SW 1271 (cell line): ENCODE data around the gene MT1A.
A peak's percentile ranks its signal among the peaks of the same experiment; 100 is the strongest.
"Not testable (repeated sequence)": the region's sequence is repeated elsewhere in the genome, so short reads cannot be mapped to it uniquely, and the experiment has no call there.

Experiments
- DNase-seq, 2 experiments: peaks; one replicate each; lab custom pipeline; 2025; lab: John Stamatoyannopoulos, UW

MT1A gene

DNA sequence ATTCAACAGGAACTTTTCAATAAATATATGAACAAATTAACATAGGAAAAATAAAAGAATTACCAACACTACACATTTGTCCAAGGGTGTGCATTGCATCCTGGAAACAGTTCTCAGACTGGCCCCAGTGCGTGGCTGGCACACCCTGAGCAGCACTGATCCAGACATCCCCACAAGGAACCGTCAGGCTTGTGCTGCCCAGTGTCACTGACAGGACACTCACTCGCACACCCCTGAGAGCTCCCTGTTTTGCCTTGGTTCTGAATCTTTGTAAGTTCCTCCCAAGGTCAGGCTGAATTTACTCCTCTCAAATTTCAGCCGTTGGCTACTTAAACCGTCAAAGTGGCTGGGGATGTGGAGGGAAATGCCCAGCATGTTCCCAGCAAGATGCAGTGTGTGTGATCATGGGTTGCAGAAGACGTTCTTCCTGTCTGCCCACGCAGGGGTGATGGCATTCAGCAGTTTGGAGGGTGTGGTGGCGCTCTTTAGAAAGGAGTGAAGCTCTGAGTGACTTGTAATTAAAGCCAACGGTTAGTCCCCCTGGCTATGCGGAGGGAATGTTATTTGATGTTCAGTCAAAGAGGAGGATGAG lies 28.4 kb upstream of the MT1A start:
- peak in 1 of 2 experiments; percentile 78 for DNase-seq

DNA sequence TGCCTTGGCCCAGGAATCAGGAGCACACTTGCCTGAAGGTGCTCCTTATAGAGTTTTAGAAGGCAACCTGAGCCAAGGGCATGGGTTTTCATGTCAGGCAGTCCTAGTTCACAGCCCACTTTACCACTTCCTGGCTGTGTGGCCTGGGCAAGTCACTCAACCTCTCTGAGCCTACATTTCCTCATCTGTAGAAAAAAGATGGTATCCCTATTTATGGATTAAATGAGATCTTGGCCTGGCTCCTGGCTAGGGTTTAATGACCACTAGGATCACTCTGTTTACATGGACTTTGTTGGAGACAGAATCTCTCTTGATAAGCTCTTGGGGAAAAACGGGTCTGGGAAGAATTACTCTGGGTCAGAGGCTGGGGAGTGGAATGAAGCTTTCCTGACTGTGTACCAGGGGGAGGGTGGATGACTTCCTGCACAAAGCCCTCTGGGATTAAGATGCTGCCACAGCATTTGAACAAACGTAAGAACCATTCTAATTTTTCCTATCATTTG lies 27.8 kb upstream of the MT1A start:
- no peak for DNase-seq

DNA sequence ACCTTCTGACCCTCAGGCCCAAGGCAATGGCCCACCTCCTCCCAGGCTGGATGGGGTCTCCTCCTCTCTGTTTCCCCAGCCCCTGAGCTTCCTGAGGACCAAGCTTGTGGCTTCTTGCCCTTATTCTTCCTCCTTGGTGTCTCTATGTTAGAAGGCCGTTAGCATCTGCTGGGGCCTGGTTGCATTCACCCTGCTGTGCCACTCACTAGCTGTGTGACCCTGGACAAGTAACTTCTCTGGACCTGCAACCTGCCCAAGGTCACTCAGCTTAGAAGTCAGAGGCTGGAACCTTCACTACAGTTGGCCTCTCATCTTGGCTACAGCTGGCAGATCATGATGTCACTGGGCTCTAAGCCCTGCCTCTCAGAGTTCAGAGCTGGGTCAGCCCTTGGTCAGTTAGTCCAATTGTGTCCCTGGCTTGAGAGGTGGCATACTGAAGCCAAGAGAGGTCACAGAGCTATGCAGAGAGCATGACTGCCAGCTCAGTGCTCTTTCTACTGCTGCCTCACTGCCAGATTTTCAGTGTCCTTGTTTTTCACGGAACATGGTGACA lies 27.1 kb upstream of the MT1A start:
- DNase-seq: peak in 1 of 2 experiments; percentile 48

DNA sequence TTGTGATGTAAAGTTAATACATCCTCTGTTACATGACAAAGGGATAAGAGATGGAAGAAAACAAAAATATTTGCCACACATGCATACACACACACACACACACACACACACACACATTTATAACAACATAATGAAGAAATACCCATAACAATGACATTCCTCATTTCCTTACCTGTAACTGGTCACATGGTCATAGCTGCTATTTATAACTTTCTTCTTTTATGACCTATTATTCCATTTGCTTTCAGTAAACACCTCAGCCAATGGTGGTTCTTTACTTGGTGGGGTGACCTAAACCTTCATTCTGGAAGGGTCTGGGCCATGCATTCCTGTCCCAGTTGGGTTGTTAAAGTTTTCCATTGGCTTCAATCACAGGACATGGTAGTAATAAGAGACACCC lies 24.8 kb upstream of the MT1A start:
- no peak for DNase-seq

DNA sequence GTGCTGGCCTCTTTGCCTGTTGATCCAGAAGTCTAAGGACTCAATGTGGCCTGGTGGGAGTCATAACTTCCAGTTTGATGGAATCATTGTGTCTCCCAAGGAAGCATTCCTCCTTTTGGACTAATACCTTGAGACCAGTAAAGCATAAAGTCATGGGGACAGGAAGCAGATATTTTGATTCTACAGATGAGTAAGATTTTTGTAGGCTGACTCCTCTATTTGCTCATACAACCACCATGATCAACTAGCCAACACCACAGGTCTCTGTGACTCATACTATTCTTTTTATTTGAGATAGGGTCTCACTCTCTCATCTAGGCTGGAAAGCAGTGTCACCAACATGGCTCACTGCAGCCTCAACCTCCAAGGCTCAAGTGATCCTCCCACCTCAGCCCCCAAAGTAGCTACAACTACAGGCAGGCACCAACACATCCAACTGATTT lies 23.9 kb upstream of the MT1A start:
- peak in 1 of 2 experiments; percentile 29 for DNase-seq

DNA sequence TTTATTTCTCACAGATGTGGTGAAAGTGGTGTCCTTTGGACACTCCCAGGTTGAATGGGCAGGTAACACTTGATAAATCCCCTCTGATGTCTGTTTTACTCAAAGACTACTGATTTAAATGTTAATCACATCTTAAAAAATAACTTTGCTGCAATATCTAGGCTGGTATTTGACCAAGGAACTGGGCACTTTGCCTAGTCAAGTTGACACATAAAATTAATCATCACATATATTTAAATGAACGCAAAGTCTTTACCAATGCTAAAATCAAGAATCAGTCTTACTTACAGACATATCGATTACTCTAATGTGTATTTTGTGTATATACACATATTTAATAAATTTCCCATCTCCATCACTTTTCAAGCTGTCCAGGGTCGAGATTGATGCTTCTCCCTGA lies 23.1 kb upstream of the MT1A start:
- DNase-seq: no peak

DNA sequence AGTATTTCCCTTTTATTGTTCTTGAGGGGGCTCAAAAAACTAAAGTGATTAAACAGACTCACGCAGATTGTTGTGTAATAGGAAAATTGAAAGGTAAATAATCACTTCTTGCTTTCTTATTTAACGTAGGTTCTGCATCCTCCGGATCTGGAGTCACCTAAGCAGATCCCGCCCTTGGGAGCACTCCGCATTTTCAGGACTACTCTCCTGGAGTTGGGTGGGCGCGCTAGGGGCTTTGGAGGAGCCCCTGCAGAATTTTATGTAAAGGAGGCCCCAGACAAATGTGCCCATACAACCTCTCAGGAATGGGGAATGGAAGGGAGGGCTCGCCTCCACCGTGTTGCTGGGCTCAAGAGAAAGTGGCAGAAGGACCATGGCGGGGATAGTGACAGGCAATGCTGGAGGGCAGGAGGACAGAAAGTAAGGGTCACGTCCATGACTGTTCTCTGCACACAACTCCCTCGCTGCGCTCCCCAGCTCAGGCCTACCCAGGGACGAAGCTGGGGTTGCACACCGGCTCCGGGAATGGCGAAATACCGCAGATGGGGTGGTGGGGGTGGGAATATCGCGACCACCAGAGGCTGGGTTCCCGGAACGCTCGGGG lies 21.8 kb upstream of the MT1A start:
- no peak for DNase-seq

DNA sequence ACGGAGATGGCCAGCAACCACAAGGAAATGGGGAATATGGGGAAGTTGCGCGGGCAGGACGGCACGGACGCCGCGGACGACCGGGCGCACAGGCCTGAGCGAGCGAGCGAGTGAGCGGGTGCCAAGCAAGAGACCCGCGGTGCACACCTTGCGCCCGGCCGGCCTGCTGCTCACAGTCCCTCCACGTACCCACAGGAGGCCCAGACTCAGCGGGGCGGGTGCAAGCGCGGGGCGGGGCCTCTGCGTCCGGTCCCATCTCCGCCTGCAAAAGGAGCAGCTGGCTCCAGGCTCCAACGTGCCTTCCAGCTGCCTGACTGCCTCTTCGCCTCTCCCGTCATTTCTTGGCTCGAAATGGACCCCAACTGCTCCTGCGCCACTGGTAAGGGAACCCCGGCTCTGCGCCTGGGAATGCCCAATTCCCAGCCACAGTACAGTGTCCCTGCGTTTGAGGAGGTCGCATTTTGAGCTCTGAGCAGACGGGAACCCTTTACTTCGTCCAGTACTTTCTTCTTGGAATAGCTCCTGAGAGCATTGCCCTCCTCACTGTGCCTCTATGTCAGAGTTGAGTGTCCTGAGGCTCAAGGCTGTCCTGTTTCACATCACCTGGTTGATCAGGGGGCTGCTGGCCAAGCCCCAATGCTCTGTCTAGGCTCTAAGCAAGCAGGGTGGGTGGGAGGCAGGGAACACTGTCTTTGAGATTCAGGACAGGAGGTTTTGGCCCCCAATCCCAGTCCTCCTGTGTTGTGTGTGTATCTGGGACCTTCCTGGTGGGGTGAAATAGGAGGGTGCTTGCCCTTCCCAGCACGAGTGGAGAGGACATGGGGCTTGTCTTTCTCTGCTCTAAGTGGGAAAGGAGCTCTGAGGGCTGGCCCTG lies 21.0 kb upstream of the MT1A start:
- DNase-seq: peak in 1 of 2 experiments; percentile 58

DNA sequence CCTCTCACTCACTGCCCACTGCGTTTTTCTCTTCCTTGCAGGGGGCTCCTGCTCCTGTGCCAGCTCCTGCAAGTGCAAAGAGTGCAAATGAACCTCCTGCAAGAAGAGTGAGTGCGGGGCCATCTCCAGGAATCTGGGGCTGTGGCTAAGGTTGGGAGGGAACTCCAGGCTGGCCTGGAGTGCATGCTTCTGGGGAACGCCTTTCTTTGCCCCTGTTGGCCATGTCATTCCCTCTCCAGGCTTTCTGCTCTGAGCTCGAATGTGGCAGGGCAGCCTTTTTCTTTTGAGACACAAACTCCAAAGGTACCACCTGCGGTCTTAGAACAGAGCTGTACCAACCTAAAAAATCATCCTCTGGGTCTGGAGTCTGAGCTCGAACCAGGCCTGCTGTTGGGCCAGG lies 20.3 kb upstream of the MT1A start:
- no peak for DNase-seq

DNA sequence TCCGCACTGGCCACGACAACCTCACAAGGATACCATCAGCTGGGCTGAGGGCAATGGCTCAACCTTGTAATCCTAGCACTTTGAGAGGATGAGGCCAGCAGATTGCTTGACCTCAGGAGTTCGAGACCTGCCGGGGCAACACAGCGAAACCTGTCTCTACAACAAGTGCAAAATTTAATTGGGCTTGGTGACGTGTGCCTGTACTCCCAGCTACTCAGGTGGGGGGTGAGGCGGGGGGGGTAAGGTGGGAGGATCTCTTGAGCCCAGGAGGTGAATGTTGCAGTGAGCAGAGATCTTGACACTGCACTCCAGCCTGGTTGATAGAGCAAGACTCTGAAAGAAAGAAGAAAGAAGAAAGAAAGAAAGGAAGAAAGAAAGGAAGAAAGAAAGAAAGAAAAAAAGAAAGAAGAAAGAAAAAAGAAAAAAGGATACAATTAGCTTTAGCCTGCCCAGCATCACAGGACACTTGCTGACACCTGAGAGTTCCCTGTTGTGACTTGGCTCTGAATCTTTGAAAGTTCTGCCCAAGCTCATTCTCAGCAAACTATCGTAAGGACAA lies 18.0 kb upstream of the MT1A start:
- DNase-seq: no peak

DNA sequence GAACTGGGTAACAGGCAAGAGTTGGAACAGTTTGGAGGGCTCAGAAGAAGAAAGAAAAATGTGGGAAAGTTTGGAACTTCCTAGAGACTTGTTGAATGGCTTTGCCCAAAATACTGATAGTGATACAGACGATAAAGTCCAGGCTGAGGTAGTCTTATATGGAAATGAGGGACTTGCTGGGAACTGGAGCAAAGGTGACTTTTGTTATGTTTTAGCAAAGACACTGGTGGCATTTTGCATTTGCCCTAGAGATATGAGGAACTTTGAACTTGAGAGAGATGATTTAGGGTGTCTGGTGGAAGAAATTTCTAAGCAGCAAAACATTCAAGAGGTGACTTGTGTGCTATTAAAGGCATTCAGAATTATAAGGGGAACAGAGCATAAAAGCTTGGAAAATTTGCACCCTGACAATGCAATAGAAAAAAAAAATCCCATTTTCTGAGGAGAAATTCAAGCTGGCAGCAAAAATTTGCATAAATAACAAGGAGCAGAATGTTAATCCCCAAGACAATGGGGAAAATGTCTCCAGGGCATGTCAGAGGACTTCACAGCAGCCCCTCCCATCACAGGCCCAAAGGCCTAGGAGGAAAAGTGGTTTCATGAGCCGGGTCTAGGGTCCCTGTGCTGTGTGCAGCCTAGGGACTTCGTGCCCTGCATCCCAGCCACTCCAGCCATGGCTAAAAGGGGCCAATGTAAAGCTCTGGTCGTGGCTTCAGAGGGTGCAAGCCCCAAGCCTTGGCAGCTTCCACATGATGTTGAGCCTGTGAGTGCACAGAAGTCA lies 16.6 kb upstream of the MT1A start:
- not testable (repeated sequence) for DNase-seq

DNA sequence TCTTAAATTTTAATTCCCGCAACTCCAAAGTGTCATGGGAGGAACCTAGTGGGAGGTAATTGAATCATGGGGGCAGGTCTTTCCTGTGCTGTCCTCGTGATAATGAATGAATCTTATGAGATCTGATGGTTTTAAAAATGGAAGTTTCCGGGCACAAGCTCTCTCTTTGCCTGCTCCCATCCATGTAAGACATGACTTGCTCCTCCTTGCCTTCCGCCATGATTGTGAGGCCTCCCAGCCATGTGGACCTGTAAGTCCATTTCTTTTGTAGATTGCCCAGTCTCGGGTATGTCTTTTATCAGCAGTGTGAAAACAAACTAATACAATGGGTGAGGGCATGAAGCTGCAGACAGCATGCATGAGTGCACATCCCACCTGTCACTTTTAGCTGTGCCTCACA lies 15.3 kb upstream of the MT1A start:
- DNase-seq: not testable (repeated sequence)

DNA sequence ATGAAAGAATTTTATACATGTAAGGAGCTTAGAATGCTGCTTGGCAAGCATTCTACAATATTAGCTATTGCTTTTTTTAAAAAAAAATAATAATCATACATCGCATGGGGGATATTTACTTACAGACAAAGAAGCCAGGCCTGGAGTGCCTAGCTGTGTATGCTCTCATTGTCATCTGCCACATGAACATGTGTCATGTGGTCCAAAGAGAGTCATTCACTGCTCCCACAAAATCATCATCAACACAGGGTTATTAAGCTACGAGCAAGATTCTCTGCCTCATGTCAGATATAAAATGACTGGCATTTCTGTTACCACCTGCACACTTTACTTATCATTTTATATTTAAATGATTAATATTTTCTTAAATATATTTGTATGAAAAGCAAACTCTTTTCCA lies 14.8 kb upstream of the MT1A start:
- DNase-seq: no peak

DNA sequence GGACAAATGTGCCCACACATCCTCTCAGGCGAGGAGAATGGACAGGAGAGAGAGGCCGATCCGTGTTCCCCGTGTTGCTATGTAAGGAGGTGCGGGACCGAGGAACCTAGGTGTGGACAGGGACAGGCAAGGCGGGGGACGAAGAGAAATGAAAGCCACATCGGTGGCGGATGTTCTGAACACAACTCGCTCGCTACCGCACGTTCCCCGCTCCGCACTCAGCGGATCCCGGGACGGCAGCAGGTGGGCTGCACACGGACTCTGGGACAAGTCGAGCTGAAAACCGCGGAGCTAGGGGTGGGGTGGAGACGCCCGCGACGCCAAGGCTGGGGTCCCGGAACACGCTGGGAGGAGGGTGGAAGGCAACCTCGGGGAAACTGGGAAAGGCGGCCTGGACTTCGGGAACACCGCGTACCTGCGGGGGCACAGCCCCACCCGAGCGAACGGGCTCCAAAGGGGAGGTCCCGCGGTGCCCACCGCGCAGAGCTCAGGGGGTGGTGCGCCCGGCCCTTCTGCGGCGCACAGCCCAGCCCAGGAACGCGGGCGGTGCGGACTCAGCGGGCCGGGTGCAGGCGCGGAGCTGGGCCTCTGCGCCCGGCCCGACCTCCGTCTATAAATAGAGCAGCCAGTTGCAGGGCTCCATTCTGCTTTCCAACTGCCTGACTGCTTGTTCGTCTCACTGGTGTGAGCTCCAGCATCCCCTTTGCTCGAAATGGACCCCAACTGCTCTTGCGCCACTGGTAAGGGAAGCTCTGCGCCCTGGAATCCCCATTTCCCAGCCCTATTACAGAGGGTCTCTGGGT lies 13.1 kb upstream of the MT1A start, which contains the start of gene MT1E:
TSS of gene MT1E (plus strand) at position 642 of the 803 bp plus-strand sequence. CDS start at position 713, 71 bp downstream.
- DNase-seq: peak in 1 of 2 experiments; percentile 23

DNA sequence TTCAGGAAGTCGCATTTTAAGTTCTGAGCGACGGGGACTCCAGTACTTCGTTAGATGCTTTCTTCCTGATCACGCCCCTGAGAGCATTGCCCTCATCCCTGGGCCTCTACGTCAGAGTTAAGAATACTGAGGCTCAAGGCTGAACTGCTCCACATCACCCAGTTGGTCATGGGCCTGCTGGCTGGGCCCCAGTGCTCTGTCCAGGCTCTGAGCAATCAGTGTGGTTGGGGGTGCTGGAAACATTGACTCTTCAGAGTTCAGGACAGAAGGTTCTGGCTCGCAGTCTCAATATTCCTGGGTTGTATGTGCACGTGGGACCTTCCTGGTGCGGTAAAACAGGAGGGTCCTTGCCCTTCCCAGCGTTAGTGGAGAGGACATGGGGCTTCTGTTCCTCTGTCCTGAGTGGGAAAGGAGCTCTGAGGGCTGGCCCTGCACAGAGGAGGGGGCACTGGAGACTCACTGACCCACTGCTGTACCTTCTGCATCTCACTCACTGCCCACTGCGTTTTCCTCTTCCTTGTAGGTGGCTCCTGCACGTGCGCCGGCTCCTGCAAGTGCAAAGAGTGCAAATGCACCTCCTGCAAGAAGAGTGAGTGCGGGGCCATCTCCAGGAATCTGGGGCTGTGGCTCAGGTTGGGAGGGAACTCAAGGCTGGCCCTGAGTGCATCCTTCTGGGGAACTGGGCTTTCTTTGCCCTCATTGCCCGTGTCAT lies 12.4 kb upstream of the MT1A start:
- DNase-seq: peak in 1 of 2 experiments; percentile 23

DNA sequence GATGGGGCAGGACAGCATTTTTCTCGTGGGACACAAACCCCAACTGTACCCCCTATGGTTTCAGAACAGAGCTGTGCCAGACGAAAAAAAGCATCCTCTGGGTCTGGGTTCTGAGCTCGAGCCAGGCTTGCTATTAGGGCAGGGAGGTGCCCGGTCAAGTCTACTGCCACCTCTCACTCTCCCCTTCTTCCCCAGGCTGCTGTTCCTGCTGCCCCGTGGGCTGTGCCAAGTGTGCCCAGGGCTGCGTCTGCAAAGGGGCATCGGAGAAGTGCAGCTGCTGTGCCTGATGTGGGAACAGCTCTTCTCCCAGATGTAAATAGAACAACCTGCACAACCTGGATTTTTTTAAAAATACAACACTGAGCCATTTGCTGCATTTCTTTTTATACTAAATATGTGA lies 11.8 kb upstream of the MT1A start:
- no peak for DNase-seq

DNA sequence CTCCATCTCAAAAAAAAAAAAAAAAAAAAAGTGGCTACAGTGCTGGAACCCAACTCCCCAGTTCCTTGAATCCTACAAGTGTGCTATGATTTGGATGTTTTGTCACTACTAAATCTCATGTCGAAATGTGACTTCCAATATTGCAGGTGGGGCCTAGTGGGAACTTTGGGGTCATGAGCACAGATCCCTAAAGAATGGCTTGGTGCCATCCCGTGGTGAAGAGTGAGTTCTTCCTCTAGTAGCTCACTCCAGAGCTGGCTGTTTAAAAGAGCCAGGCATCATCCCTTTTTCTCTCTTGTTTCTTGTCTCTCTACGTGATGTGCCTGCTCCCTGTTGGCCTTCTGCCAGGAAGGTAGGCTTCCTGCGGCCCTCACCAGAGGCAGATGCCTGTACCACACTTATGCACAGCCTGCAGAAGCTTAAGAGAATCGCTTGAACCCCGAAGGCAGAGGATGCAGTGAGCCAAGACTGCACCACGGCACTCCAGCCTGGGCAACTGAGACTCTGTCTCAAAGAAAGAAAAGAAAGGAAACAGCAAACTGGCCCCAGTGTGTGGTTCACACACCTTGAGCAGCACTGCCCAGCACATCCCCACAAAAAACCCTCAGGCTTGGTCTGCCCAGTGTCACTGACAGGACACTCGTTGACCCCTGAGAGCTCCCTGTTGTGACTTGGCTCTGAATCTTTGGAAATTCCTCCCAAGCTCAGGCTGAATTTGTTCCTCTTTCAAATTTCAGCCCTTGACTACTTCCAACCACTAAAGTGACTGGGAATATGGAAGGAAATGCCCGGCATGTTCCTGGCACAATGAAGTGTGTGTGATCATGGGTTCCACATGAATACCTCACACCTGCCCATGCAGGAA lies 9.7 kb upstream of the MT1A start:
- DNase-seq: no peak

DNA sequence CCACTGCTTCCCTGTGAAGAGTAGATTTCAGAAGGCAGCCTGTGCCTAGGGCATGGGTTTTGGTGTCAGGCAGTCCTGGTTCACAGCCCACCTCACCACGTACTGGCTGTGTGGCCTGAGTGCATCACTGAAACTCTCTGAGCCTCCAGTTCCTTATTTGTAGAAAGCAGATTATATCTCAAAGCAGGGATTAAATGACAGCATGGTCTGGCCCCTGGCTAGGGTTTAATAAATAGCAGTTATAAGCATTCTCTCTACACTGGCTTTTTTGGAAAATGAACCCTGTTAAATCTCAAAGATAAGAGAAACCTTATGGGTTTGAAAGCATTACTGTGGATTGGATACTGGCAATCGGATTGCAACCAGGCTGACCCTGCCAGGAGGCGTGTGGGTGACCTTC lies 8.9 kb upstream of the MT1A start:
- no peak for DNase-seq

DNA sequence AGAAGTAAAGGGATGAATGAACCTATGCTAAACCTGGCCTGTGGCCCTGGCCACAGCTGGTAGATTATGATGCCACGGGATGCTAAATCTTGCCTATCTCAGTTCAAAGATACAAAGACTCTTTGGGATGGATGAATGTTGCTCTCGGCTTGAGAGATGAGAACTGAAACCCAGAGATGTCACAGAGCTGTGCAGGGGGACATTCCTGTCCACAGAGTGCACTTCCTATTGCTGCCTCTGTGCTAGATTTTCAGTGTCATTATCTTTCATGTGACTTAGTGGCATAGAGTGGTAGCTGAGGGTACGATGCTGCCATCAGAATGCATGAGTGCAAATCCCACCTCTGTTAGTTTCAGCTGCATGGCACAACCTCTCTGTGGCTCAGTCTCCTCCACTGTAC lies 8.3 kb upstream of the MT1A start:
- DNase-seq: no peak
